ENCODE results near the gene CLCN5. TPM values are rescaled to one million over a fixed set of nuclear protein-coding genes. Genes with fewer than 3 reads are reported as not detected.

The CLCN5 gene
- total RNA-seq, 1 experiment from 2014 or later: 8.1 TPM

DNA sequence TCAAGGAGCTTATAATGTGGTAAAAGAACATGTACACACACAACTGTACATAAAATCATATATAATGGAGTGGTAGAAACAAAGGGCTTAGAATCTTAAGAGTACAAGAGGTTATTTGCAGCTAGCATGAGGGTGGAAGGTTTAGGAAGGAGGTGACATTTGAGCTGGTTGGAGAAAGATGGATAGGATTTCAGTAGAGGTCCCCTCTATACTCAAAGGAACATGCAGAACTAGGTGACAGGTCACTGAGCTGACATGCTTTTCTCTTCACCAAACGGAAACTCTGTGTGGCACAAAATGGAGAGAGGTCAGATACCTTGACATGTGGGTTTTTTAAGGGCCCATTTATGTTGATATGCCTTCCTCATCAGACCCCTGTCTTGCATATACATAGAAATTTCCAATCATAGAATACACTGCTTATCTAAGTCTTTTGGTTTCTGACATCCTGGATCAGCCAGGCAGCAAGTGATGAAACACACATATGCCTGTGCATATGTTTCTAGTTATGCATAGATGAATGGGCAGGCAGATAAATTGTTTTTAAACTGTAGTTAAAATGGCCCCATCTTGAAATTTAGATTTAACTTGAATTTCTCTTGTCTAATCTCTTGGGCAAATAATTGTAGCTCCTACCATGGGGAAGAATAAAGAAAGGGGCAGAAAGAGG lies 29.3 kb downstream of the CLCN5 start:
- DNase-seq: no peak
- Histone ChIP-seq H3K36me3 (ENCODE audit: insufficient read depth, low read length) (no peaks in the 10 kb centered on the region), H3K9ac (ENCODE audit: low read length) (no peak overlapping the region), H3K27me3 (ENCODE audit: low read length) (no peaks in the 10 kb centered on the region), H3K4me1 (ENCODE audit: low read length) (no peaks in the 10 kb centered on the region), H3K4me3 (ENCODE audit: low read length) (no peak overlapping the region), H4K20me1 (ENCODE audit: insufficient read depth, low read depth, low read length) (no peaks in the 10 kb centered on the region), H3K27ac (ENCODE audit: low read length) (no peak overlapping the region), H3K9me2 (replicated peaks; ENCODE audit: insufficient read depth, low read length) (no peaks in the 10 kb centered on the region), H3K4me2 (ENCODE audit: low read depth, low read length, poor library complexity, severe bottlenecking) (no peak overlapping the region), H3K9me3 (ENCODE audit: low read length) (no peaks in the 10 kb centered on the region), H3K79me2 (ENCODE audit: low read length) (no peaks in the 10 kb centered on the region), H2AFZ (ENCODE audit: low read length) (no peak overlapping the region)

DNA sequence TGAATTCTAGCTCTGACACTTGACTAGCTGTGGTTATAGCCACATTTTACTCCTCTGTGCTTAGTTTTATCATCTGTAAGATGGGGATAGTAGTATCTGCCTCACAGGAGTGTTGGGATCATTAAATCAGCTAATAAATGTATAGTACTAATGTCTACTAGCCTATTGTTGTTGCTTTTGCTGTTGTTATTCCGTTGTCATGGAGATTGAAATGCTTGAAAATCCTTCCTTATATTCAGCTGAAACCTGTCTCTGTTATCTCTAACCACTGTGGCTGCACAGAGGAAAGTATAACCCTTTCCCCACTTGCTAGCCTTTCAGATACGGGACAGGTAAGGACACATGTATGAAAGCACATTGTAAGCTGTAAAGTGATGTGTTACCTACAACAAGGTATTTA lies 33.9 kb downstream of the CLCN5 start:
- Histone ChIP-seq H3K9me3 (ENCODE audit: low read length) (no peaks in the 10 kb centered on the region), H4K20me1 (ENCODE audit: insufficient read depth, low read depth, low read length) (no peaks in the 10 kb centered on the region), H3K36me3 (ENCODE audit: insufficient read depth, low read length) (no peaks in the 10 kb centered on the region), H3K9me2 (replicated peaks; ENCODE audit: insufficient read depth, low read length) (no peaks in the 10 kb centered on the region), H3K27me3 (ENCODE audit: low read length) (no peaks in the 10 kb centered on the region), H3K27ac (ENCODE audit: low read length) (no peak overlapping the region), H3K4me2 (ENCODE audit: low read depth, low read length, poor library complexity, severe bottlenecking) (no peak overlapping the region), H3K4me3 (ENCODE audit: low read length) (no peak overlapping the region), H3K79me2 (ENCODE audit: low read length) (no peaks in the 10 kb centered on the region), H2AFZ (ENCODE audit: low read length) (no peak overlapping the region), H3K4me1 (ENCODE audit: low read length) (no peaks in the 10 kb centered on the region), H3K9ac (ENCODE audit: low read length) (no peak overlapping the region)
- DNase-seq: no peak

DNA sequence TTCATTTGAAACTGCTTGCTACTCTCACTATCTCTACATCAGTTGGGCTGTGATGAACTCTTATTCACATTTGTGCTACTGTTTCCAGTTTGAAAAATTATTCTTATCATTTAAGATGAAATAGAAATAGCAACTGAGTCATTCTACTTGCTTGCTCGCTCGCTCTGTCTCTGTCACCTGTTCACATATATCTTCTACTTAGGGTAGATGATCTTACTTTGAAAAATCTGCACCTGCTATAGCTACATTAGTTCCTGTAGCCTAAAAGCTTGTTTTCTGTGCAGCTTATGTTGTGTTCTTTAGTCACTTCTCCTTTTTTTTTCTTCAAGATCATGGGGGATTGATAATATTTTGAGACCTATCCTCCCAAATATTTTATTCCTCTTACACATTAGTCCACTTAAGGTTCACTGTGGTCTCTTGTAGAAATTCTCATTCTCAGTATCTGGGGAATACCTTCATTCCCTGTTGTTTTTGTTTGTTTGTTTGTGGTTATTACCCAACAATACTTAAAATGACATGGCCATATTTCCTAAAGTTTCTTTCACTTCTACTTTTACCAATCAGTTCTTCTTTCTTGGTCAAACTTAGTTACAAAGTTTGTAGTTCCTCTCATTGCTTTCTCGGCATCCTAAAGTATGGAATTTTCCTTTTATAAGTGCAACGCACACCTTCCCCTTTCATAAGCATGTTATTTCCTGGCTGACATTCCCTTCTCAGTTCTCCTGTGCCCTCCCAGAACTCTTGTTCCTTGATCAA lies 36.5 kb downstream of the CLCN5 start:
- Histone ChIP-seq H3K4me2 (ENCODE audit: low read depth, low read length, poor library complexity, severe bottlenecking) (no peak overlapping the region), H3K4me1 (ENCODE audit: low read length) (no peaks in the 10 kb centered on the region), H3K27ac (ENCODE audit: low read length) (no peak overlapping the region), H3K27me3 (ENCODE audit: low read length) (no peaks in the 10 kb centered on the region), H3K9me2 (replicated peaks; ENCODE audit: insufficient read depth, low read length) (no peaks in the 10 kb centered on the region), H3K9me3 (ENCODE audit: low read length) (no peaks in the 10 kb centered on the region), H3K36me3 (ENCODE audit: insufficient read depth, low read length) (no peaks in the 10 kb centered on the region), H3K79me2 (ENCODE audit: low read length) (no peaks in the 10 kb centered on the region), H2AFZ (ENCODE audit: low read length) (no peak overlapping the region), H3K4me3 (ENCODE audit: low read length) (no peak overlapping the region), H4K20me1 (ENCODE audit: insufficient read depth, low read depth, low read length) (no peaks in the 10 kb centered on the region), H3K9ac (ENCODE audit: low read length) (no peak overlapping the region)
- no peak for DNase-seq

DNA sequence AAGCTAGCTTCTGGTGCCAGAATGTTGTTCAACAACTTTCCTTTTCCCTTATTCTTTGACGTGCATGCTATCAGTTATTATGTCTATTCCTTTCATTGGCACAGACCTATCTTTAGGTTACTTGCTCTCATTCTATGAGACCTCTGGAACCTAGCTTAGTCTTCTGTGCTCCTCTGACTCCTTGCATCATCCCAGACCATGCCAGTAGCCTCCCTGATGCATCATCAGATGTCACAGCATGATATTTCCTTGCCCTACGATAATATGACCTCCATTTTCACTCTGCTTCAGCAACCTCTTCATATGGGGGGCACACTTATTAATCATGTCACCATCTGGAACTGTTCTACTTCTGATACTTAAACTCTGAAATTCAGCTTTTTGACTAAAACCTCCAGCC lies 37.2 kb downstream of the CLCN5 start:
- Histone ChIP-seq H3K27ac (ENCODE audit: low read length) (no peak overlapping the region), H4K20me1 (ENCODE audit: insufficient read depth, low read depth, low read length) (no peaks in the 10 kb centered on the region), H2AFZ (ENCODE audit: low read length) (no peak overlapping the region), H3K36me3 (ENCODE audit: insufficient read depth, low read length) (no peaks in the 10 kb centered on the region), H3K4me2 (ENCODE audit: low read depth, low read length, poor library complexity, severe bottlenecking) (no peak overlapping the region), H3K9ac (ENCODE audit: low read length) (no peak overlapping the region), H3K27me3 (ENCODE audit: low read length) (no peaks in the 10 kb centered on the region), H3K9me3 (ENCODE audit: low read length) (no peaks in the 10 kb centered on the region), H3K4me1 (ENCODE audit: low read length) (no peaks in the 10 kb centered on the region), H3K4me3 (ENCODE audit: low read length) (no peak overlapping the region), H3K9me2 (replicated peaks; ENCODE audit: insufficient read depth, low read length) (no peaks in the 10 kb centered on the region), H3K79me2 (ENCODE audit: low read length) (no peaks in the 10 kb centered on the region)
- no peak for DNase-seq

DNA sequence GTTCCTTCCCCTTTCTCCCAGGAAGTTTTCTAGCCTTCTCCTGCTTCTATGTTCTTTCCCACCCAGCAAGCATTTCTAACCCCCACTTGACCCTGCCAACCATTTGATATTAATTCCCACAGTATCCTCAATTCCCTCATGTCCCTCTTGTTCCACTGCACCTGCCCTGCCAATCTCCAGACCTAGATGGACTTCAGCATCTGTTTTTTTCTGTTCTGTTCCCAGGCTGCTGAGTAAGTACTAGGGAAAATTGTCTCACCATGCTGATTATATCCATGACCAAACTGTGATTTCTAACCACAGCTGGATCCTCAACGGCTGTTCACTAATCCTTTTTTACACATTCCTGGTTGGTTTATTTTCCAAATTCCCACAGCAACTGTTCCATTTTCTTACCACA lies 37.7 kb downstream of the CLCN5 start:
- Histone ChIP-seq H3K27ac (ENCODE audit: low read length) (no peak overlapping the region), H3K36me3 (ENCODE audit: insufficient read depth, low read length) (no peaks in the 10 kb centered on the region), H3K27me3 (ENCODE audit: low read length) (no peaks in the 10 kb centered on the region), H3K9me2 (replicated peaks; ENCODE audit: insufficient read depth, low read length) (no peaks in the 10 kb centered on the region), H3K4me2 (ENCODE audit: low read depth, low read length, poor library complexity, severe bottlenecking) (no peak overlapping the region), H3K9me3 (ENCODE audit: low read length) (no peaks in the 10 kb centered on the region), H3K4me1 (ENCODE audit: low read length) (no peaks in the 10 kb centered on the region), H3K9ac (ENCODE audit: low read length) (no peak overlapping the region), H4K20me1 (ENCODE audit: insufficient read depth, low read depth, low read length) (no peaks in the 10 kb centered on the region), H3K4me3 (ENCODE audit: low read length) (no peak overlapping the region), H3K79me2 (ENCODE audit: low read length) (no peaks in the 10 kb centered on the region), H2AFZ (ENCODE audit: low read length) (no peak overlapping the region)
- no peak for DNase-seq

DNA sequence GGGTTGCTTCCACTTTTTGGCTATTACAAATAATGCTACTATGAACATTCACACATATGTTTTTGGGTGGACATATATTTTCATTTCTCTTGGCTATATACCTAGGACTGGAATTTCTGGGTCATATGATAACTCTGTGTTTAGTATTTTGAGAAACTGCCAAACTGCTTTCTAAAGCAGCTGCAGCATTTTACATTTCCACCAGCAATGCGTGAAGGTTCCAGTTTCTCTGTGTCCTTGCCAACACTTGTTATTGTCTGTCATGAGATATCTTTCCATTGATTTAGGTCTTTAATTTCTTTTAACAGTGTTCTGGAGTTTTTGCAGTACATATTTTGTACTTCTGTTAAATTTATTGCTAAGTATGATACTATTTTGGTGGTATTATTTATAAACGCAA lies 48.3 kb downstream of the CLCN5 start:
- Histone ChIP-seq H3K9me3 (ENCODE audit: low read length) (no peaks in the 10 kb centered on the region), H3K4me1 (ENCODE audit: low read length) (no peaks in the 10 kb centered on the region), H3K4me2 (ENCODE audit: low read depth, low read length, poor library complexity, severe bottlenecking) (no peak overlapping the region), H3K9me2 (replicated peaks; ENCODE audit: insufficient read depth, low read length) (no peaks in the 10 kb centered on the region), H3K27ac (ENCODE audit: low read length) (no peak overlapping the region), H3K27me3 (ENCODE audit: low read length) (no peaks in the 10 kb centered on the region), H3K79me2 (ENCODE audit: low read length) (no peaks in the 10 kb centered on the region), H2AFZ (ENCODE audit: low read length) (no peak overlapping the region), H3K9ac (ENCODE audit: low read length) (no peak overlapping the region), H3K4me3 (ENCODE audit: low read length) (no peak overlapping the region), H3K36me3 (ENCODE audit: insufficient read depth, low read length) (no peaks in the 10 kb centered on the region), H4K20me1 (ENCODE audit: insufficient read depth, low read depth, low read length) (no peaks in the 10 kb centered on the region)
- DNase-seq: no peak

DNA sequence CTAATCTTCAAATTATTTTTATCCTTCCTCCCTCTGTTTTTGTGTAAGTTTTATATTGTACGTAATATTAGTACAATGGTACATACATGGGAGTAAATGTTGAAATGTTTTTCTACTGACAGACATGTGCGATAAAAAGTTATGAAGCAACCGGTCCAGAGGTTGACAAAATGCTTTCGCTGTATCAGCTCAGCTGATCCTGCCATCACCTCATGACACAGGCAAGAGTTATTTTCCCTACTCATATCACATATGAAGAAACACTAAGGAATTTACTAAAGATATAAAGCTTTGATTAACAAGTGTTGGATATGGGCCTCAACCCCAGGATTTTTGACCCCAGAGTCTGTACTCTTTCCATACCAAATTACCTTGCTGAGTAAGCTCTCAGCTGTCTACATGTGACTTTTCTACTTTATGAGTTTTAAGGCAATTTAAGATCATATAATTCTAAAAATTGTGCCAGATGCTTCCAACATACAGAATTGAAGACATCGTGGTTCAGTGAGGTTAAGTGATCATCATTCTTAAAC lies 50.0 kb downstream of the CLCN5 start:
- Histone ChIP-seq H3K4me1 (ENCODE audit: low read length) (no peaks in the 10 kb centered on the region), H3K9me2 (replicated peaks; ENCODE audit: insufficient read depth, low read length) (no peaks in the 10 kb centered on the region), H3K9ac (ENCODE audit: low read length) (no peak overlapping the region), H2AFZ (ENCODE audit: low read length) (no peak overlapping the region), H4K20me1 (ENCODE audit: insufficient read depth, low read depth, low read length) (no peaks in the 10 kb centered on the region), H3K9me3 (ENCODE audit: low read length) (no peaks in the 10 kb centered on the region), H3K79me2 (ENCODE audit: low read length) (no peaks in the 10 kb centered on the region), H3K4me3 (ENCODE audit: low read length) (no peak overlapping the region), H3K4me2 (ENCODE audit: low read depth, low read length, poor library complexity, severe bottlenecking) (no peak overlapping the region), H3K27me3 (ENCODE audit: low read length) (no peaks in the 10 kb centered on the region), H3K36me3 (ENCODE audit: insufficient read depth, low read length) (no peaks in the 10 kb centered on the region), H3K27ac (ENCODE audit: low read length) (no peak overlapping the region)
- DNase-seq: no peak

DNA sequence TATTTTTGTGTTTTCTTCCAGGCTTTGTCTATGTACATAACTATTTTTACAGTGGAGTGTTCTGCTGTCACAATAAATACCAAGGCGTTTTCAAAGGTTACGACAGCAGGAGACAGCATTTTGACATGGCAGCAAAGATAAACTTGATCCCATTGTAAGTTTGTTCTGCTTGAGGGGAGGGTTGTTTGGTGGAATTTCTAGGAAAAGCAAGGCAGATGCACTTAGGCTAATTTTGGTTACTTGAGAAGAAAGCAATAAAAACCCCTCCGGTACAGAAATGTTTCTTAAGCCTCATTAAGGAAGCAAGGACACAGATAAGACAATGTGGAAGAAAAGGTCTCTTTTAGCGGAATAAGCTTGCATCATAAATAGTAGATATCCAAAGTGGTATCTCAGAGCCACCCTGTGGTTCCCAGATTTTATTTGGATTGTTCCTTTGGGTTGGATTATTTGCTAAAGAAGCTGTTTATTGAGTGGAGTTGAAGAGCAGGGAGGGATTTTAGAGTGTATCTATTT lies 54.3 kb downstream of the CLCN5 start:
- no peak overlapping the region for H3K4me3 ChIP-seq (ENCODE audit: low read length)
- H3K36me3 ChIP-seq (ENCODE audit: insufficient read depth, low read length): no peaks in the 10 kb centered on the region
- H3K9me2 ChIP-seq (replicated peaks; ENCODE audit: insufficient read depth, low read length): no peaks in the 10 kb centered on the region
- H2AFZ ChIP-seq (ENCODE audit: low read length): no peak overlapping the region
- no peak overlapping the region for H3K9ac ChIP-seq (ENCODE audit: low read length)
- no peak for DNase-seq
- no peak overlapping the region for H3K4me2 ChIP-seq (ENCODE audit: low read depth, low read length, poor library complexity, severe bottlenecking)
- no peaks in the 10 kb centered on the region for H3K9me3 ChIP-seq (ENCODE audit: low read length)
- no peaks in the 10 kb centered on the region for H3K4me1 ChIP-seq (ENCODE audit: low read length)
- H3K27ac ChIP-seq (ENCODE audit: low read length): no peak overlapping the region
- H3K27me3 ChIP-seq (ENCODE audit: low read length): no peaks in the 10 kb centered on the region
- H3K79me2 ChIP-seq (ENCODE audit: low read length): no peaks in the 10 kb centered on the region
- H4K20me1 ChIP-seq (ENCODE audit: insufficient read depth, low read depth, low read length): no peaks in the 10 kb centered on the region
